K562 (cell line): Measurements from ENCODE around the gene TMEM120B. TPM values are rescaled to one million over a fixed set of nuclear protein-coding genes. Genes with fewer than 3 reads are reported as not detected.

Source experiments
- BHLHE40 ChIP-seq: IDR thresholded peaks from 2 replicates; pipeline ENCODE4 v1.6.1; 2011; ENCODE audit warnings: low read length, improper control_type of control experiment
- CHD1 ChIP-seq: fragments of 200-600 bp; sonication (generic); IDR thresholded peaks from one replicate; pipeline ENCODE4 v1.6.1; 2012; ENCODE audit warnings: mild to moderate bottlenecking, moderate library complexity, low read length, inconsistent platforms
- CREM ChIP-seq: IDR thresholded peaks from 2 replicates; pipeline ENCODE4 v1.6.1; 2014; ENCODE audit warnings: antibody characterized with exemption, low read depth
- HNRNPL ChIP-seq: fragments of 200-400 bp; formaldehyde crosslinking; IDR thresholded peaks from 2 replicates; pipeline ENCODE4 v1.6.1; 2017; ENCODE audit warnings: low read depth, mild to moderate bottlenecking, low read length
- PHTF2 ChIP-seq: fragments of 250-450 bp; sonication (Bioruptor Pico); IDR thresholded peaks from 2 replicates; pipeline ENCODE4 v1.5.0; 2021; ENCODE audit warnings: mild to moderate bottlenecking
- POLR2A ChIP-seq: fragments of 450-650 bp; conservative IDR thresholded peaks from 2 replicates; pipeline ENCODE4 v1.6.1; 2016
- PURB ChIP-seq: sonication (generic); formaldehyde crosslinking; IDR thresholded peaks from 2 replicates; pipeline ENCODE4 v1.9.0; 2021; ENCODE audit warnings: low read depth, mild to moderate bottlenecking, missing genetic modification reagents
- XRCC5 ChIP-seq: fragments of 200-400 bp; formaldehyde crosslinking; IDR thresholded peaks from 2 replicates; pipeline ENCODE4 v1.6.1; 2017; ENCODE audit warnings: low read depth, mild to moderate bottlenecking, low read length
- ZFP1 ChIP-seq: fragments of 450-650 bp; formaldehyde crosslinking; IDR thresholded peaks from 2 replicates; pipeline ENCODE4 v1.4.0; 2020; ENCODE audit warnings: mild to moderate bottlenecking, mixed read lengths
- ZKSCAN8 ChIP-seq: fragments of 200-800 bp; sonication (Bioruptor generic); IDR thresholded peaks from 2 replicates; pipeline ENCODE4 v1.6.1; 2016; ENCODE audit warnings: missing genetic modification characterization, missing compliant biosample characterization
- polyA plus RNA-seq, 8 experiments: library from polyadenylated mRNA; depleted of rRNA in 4 of 8; stranded (reverse) in 5 of 8; unstranded in 3 of 8; fragments of >200 nt; fragmentation: Nextera tagmentation in 2 of 8; fragmentation: Illumina TruSeq in 1 of 8; extraction: Ambion mirVana in 2 of 8; extraction: Trizol in 1 of 8; gene quantifications; 2 replicates each; pipeline versions ENCODE4 v1.2.1 to v1.2.3, GENCODE V29; 2011 to 2014; ENCODE audit warnings: inconsistent platforms in 1 of 8, missing spikeins in 1 of 8
- total RNA-seq, 7 experiments: library from RNA; depleted of rRNA in 6 of 7; stranded (reverse); fragments of >200 nt in 6 of 7; fragmentation: Illumina TruSeq in 2 of 7; extraction: Trizol in 2 of 7; gene quantifications; 2 replicates each; pipeline versions ENCODE4 v1.2.1 to v1.2.3, GENCODE V29; 2011 to 2021; ENCODE audit warnings: low replicate concordance in 1 of 7
- TF ChIP-seq, protein P1 (sequence below): fragments of 200-800 bp; sonication (Bioruptor generic); IDR thresholded peaks from 2 replicates; pipeline ENCODE4 v1.6.1; 2016; ENCODE audit warnings: missing genetic modification characterization, missing compliant biosample characterization
- TF ChIP-seq, protein P2 (sequence below): sonication (generic); formaldehyde crosslinking; IDR thresholded peaks from 2 replicates; pipeline ENCODE4 v1.8.0; 2022; ENCODE audit warnings: missing genetic modification reagents, mild to moderate bottlenecking, moderate library complexity, borderline replicate concordance
- TF ChIP-seq, protein P3 (sequence below): sonication (generic); formaldehyde crosslinking; IDR thresholded peaks from 2 replicates; pipeline ENCODE4 v1.8.0; 2022; ENCODE audit warnings: mild to moderate bottlenecking, missing genetic modification reagents
- TF ChIP-seq, protein P4 (sequence below): sonication (generic); formaldehyde crosslinking; IDR thresholded peaks from 2 replicates; pipeline ENCODE4 v1.8.0; 2022; ENCODE audit warnings: mild to moderate bottlenecking, missing genetic modification reagents
- TF ChIP-seq, protein P5 (sequence below): fragments of 450-650 bp; IDR thresholded peaks from 2 replicates; pipeline ENCODE4 v1.6.1; 2017; ENCODE audit warnings: antibody characterized with exemption, mild to moderate bottlenecking

Gene TMEM120B
- total and polyA plus RNA-seq, 9 of the 15 experiments (the other 6 are each of a cell fraction or from before 2014, with no cell fraction given): 1.7 to 18.6 (median 7.4) TPM

DNA sequence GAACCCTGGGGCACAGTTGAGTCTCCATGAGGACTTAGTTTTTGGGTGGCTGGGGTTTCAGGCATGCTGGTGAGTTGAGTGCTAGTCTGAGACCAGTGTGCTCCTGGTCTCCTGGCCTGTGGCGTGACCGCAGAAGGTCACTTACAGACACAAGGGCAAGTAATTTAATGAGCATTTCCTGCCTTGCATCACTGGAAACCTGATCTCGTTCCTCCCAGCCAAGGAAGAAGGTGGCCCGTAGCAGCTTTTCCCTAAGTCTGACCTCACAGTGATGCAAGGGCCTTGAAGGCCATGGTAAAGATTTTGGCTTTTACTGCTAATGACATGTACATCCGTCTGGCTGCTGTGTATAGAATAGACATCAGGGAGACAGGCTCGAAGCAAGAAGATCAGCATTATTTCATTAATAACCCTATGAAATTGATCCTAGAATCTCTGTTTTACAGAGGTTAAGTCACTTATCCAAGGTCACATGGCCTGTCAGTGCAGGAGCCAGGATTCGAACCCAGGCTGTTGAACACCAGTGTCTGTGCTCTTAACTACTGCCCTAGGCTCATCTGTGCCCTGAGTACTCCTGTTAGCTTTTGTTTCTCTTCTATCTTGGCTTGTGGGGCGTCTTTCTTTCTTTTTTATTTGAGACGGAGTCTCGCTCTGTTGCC, 4.6 kb downstream of the TMEM120B start (continued):
- TF ChIP-seq HNRNPL (no peak), XRCC5 (no peak), CREM (peak; percentile 76), BHLHE40 (0 out of 2 replicates have a peak, but pooled peaks have one; percentile 25), ZKSCAN8 (CRISPR knock-in tag) (no peak), CHD1 (no peak), POLR2A (no peak), ZFP1 (CRISPR knock-in tag) (no peak), PURB (no peak), PHTF2 (no peak)
- TF ChIP-seq, protein P1, sequence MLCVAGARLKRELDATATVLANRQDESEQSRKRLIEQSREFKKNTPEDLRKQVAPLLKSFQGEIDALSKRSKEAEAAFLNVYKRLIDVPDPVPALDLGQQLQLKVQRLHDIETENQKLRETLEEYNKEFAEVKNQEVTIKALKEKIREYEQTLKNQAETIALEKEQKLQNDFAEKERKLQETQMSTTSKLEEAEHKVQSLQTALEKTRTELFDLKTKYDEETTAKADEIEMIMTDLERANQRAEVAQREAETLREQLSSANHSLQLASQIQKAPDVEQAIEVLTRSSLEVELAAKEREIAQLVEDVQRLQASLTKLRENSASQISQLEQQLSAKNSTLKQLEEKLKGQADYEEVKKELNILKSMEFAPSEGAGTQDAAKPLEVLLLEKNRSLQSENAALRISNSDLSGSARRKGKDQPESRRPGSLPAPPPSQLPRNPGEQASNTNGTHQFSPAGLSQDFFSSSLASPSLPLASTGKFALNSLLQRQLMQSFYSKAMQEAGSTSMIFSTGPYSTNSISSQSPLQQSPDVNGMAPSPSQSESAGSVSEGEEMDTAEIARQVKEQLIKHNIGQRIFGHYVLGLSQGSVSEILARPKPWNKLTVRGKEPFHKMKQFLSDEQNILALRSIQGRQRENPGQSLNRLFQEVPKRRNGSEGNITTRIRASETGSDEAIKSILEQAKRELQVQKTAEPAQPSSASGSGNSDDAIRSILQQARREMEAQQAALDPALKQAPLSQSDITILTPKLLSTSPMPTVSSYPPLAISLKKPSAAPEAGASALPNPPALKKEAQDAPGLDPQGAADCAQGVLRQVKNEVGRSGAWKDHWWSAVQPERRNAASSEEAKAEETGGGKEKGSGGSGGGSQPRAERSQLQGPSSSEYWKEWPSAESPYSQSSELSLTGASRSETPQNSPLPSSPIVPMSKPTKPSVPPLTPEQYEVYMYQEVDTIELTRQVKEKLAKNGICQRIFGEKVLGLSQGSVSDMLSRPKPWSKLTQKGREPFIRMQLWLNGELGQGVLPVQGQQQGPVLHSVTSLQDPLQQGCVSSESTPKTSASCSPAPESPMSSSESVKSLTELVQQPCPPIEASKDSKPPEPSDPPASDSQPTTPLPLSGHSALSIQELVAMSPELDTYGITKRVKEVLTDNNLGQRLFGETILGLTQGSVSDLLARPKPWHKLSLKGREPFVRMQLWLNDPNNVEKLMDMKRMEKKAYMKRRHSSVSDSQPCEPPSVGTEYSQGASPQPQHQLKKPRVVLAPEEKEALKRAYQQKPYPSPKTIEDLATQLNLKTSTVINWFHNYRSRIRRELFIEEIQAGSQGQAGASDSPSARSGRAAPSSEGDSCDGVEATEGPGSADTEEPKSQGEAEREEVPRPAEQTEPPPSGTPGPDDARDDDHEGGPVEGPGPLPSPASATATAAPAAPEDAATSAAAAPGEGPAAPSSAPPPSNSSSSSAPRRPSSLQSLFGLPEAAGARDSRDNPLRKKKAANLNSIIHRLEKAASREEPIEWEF (CRISPR knock-in tag): no peak
- TF ChIP-seq, protein P2, sequence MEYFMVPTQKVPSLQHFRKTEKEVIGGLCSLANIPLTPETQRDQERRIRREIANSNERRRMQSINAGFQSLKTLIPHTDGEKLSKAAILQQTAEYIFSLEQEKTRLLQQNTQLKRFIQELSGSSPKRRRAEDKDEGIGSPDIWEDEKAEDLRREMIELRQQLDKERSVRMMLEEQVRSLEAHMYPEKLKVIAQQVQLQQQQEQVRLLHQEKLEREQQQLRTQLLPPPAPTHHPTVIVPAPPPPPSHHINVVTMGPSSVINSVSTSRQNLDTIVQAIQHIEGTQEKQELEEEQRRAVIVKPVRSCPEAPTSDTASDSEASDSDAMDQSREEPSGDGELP: peak; percentile 62
- TF ChIP-seq, protein P3, sequence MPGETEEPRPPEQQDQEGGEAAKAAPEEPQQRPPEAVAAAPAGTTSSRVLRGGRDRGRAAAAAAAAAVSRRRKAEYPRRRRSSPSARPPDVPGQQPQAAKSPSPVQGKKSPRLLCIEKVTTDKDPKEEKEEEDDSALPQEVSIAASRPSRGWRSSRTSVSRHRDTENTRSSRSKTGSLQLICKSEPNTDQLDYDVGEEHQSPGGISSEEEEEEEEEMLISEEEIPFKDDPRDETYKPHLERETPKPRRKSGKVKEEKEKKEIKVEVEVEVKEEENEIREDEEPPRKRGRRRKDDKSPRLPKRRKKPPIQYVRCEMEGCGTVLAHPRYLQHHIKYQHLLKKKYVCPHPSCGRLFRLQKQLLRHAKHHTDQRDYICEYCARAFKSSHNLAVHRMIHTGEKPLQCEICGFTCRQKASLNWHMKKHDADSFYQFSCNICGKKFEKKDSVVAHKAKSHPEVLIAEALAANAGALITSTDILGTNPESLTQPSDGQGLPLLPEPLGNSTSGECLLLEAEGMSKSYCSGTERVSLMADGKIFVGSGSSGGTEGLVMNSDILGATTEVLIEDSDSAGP: 0 out of 2 replicates have a peak, but pooled peaks have one; percentile 39
- TF ChIP-seq, protein P4, sequence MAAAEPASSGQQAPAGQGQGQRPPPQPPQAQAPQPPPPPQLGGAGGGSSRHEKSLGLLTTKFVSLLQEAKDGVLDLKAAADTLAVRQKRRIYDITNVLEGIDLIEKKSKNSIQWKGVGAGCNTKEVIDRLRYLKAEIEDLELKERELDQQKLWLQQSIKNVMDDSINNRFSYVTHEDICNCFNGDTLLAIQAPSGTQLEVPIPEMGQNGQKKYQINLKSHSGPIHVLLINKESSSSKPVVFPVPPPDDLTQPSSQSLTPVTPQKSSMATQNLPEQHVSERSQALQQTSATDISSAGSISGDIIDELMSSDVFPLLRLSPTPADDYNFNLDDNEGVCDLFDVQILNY: no peak
- TF ChIP-seq, protein P5, sequence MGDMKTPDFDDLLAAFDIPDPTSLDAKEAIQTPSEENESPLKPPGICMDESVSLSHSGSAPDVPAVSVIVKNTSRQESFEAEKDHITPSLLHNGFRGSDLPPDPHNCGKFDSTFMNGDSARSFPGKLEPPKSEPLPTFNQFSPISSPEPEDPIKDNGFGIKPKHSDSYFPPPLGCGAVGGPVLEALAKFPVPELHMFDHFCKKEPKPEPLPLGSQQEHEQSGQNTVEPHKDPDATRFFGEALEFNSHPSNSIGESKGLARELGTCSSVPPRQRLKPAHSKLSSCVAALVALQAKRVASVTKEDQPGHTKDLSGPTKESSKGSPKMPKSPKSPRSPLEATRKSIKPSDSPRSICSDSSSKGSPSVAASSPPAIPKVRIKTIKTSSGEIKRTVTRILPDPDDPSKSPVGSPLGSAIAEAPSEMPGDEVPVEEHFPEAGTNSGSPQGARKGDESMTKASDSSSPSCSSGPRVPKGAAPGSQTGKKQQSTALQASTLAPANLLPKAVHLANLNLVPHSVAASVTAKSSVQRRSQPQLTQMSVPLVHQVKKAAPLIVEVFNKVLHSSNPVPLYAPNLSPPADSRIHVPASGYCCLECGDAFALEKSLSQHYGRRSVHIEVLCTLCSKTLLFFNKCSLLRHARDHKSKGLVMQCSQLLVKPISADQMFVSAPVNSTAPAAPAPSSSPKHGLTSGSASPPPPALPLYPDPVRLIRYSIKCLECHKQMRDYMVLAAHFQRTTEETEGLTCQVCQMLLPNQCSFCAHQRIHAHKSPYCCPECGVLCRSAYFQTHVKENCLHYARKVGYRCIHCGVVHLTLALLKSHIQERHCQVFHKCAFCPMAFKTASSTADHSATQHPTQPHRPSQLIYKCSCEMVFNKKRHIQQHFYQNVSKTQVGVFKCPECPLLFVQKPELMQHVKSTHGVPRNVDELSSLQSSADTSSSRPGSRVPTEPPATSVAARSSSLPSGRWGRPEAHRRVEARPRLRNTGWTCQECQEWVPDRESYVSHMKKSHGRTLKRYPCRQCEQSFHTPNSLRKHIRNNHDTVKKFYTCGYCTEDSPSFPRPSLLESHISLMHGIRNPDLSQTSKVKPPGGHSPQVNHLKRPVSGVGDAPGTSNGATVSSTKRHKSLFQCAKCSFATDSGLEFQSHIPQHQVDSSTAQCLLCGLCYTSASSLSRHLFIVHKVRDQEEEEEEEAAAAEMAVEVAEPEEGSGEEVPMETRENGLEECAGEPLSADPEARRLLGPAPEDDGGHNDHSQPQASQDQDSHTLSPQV: peak; percentile 62
